ENCODE measurements around the gene DSC1. TPM values are rescaled to one million over a fixed set of nuclear protein-coding genes. Genes with fewer than 3 reads are reported as not detected.

DSC1 gene
- total and polyA plus RNA-seq, 2 of the 8 experiments (the other 6 are each of a cell fraction or from before 2014, with no cell fraction given), result 0.02 TPM; not detected in 1

DNA sequence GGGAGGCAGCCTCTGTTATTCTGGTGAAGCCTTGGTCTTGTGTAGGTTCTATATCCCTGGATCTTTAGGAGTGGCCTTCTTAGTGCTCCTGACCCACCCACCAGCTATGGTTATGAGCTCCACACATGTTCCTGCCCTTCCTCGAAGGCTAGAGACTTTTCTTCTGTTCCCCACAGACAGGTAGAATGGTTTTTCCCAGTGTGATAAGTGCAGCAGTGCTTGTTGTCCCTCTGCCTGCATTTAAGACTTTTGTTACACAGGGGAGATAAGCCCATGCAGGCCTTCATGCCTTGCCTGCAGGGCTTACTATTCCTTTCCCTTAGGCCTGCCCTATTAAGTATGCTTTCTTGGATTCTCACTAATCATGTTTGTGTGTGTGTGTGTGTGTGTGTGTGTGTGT lies 48.4 kb upstream of the DSC1 start:
- Histone ChIP-seq H2BK5ac (ENCODE audit: low read depth, low read length) (no peak overlapping the region), H3K4me2 (ENCODE audit: insufficient read depth in 1 of 2, low read depth in 2 of 2, low read length in 2 of 2) (no peak overlapping the region), H4K5ac (ENCODE audit: insufficient read length, low read depth, low read length) (no peak overlapping the region), H2BK120ac (replicated peaks; ENCODE audit: low read depth, low read length) (no peak overlapping the region), H2BK15ac (ENCODE audit: low read length) (no peak overlapping the region), H3K56ac (replicated peaks; ENCODE audit: insufficient read length, low read depth, low read length) (no peak overlapping the region), H3K79me1 (ENCODE audit: low read depth, low read length) (no peaks in the 10 kb centered on the region), H3K27me3 (replicated peaks in 1 of 4; ENCODE audit: control insufficient read depth in 3 of 4, extremely low read depth in 1 of 4, insufficient read depth in 3 of 4, low read length in 3 of 4) (no peaks in the 10 kb centered on the region), H3K79me2 (ENCODE audit: control insufficient read depth in 1 of 2, insufficient read depth in 2 of 2, low read length in 2 of 2) (no peaks in the 10 kb centered on the region), H3K14ac (ENCODE audit: insufficient read length) (no peak overlapping the region), H3K23me2 (ENCODE audit: low read depth, low read length) (no peaks in the 10 kb centered on the region; the same call in 1 of the 2 replicates), H3K36me3 (ENCODE audit: control insufficient read depth in 2 of 4, insufficient read depth in 4 of 4, low read length in 3 of 4) (no peaks in the 10 kb centered on the region), H4K20me1 (replicated peaks in 1 of 2; ENCODE audit: control insufficient read depth in 1 of 2, insufficient read depth in 2 of 2, low read length in 2 of 2) (no peaks in the 10 kb centered on the region), H4K91ac (replicated peaks; ENCODE audit: insufficient read length, low read length) (no peak overlapping the region), H3K9me3 (ENCODE audit: insufficient read depth in 2 of 2, low read depth in 1 of 2, low read length in 1 of 2) (0 out of 4 replicates have a peak, but pooled peaks cover 0 to 3% of the 10 kb centered on the region in 2 experiments), H2BK20ac (ENCODE audit: low read length) (no peak overlapping the region; the same call in 1 of the 2 replicates), H3K23ac (ENCODE audit: insufficient read length) (no peak overlapping the region), H3K18ac (ENCODE audit: extremely low read depth, low read length) (0 out of 2 replicates have a peak overlapping the region, but pooled peaks have one; percentile 13), H2AK5ac (ENCODE audit: low read depth, low read length) (no peak overlapping the region), H3K9ac (replicated peaks in 1 of 4; ENCODE audit: extremely low read depth in 1 of 4, low read depth in 3 of 4, low read length in 3 of 4) (no peak overlapping the region), H3K4me1 (replicated peaks in 1 of 4; ENCODE audit: control insufficient read depth in 3 of 4, insufficient read depth in 4 of 4, low read length in 3 of 4) (peaks cover 0 to 3% (median 2%) of the 10 kb centered on the region in 4 experiments; a peak in 1 of 7 replicates), H3K27ac (ENCODE audit: low read depth, low read length) (no peak overlapping the region), H3K4ac (replicated peaks; ENCODE audit: insufficient read length, low read depth, low read length) (no peak overlapping the region), H2BK12ac (ENCODE audit: low read depth, low read length) (no peak overlapping the region; the same call in 1 of the 2 replicates), H2AFZ (ENCODE audit: low read length) (peak overlapping the region; percentile 50), H3K4me3 (ENCODE audit: extremely low read depth in 1 of 4, insufficient read depth in 2 of 4, low read depth in 3 of 4, low read length in 4 of 4) (no peak overlapping the region), H4K8ac (ENCODE audit: extremely low read depth, insufficient read depth, low read length) (no peak overlapping the region)
- TF ChIP-seq BACH1 (IDR thresholded peaks at IDR 0.05; ENCODE audit: low read length), result no peak
- no peak for TF ChIP-seq POU5F1 (IDR thresholded peaks at IDR 0.05; ENCODE audit: low read depth, low read length)
- no peak for TF ChIP-seq CHD1 (IDR thresholded peaks at IDR 0.05; ENCODE audit: low read depth, low read length)
- 88% methylated on average over 1 of the region's 1 CpG; no CpG with 5 or more reads in 1 of the 2 experiments for WGBS, 2 experiments (ENCODE audit: extremely low coverage in 1 of 2, insufficient coverage in 1 of 2, insufficient read length in 1 of 2, insufficient replicate concordance in 2 of 2, low coverage in 1 of 2, low lambda C conversion rate in 2 of 2, missing lambda C conversion rate in 1 of 2)
- DNase-seq (ENCODE audit: low read depth in 1 of 2, low spot score in 2 of 2), result no peak
- CTCF ChIA-PET (ENCODE audit: partially characterized antibody), result interaction anchor here (1.3 kb wide), 1 partner anchor 30 kb away, joined by 4 read pairs; no protein-coding TSS in a partner anchor
- POLR2A ChIA-PET (ENCODE audit: partially characterized antibody), result no interaction called here
- no peak for FAIRE-seq
